MM.1S (cell line): Measurements from ENCODE around the gene TAGLN3.

Experiments
- DNase-seq: peaks from one replicate; pipeline ENCODE4 v3.0.0-alpha.2; 2015
- H2AFZ ChIP-seq: fragments of 300-600 bp; sonication (generic); 2 replicates; pipeline ENCODE4 v1.6.0; 2016; ENCODE audit warnings: antibody characterized with exemption, low read length
- H3F3A ChIP-seq: fragments of 300-600 bp; sonication (generic); 2 replicates; pipeline ENCODE4 v1.6.1; 2016; ENCODE audit warnings: mild to moderate bottlenecking, antibody characterized with exemption, low read length, moderate library complexity, mixed read lengths; ENCODE audit not compliant: insufficient read depth
- H3K27ac ChIP-seq: fragments of 300-600 bp; sonication (generic); 2 replicates; pipeline ENCODE4 v1.5.1; 2016; ENCODE audit warnings: mild to moderate bottlenecking, low read length
- H3K27me3 ChIP-seq: fragments of 300-600 bp; sonication (generic); replicated peaks from 2 replicates; pipeline ENCODE4 v1.6.0; 2016; ENCODE audit warnings: low read length; ENCODE audit not compliant: insufficient read depth
- H3K36me3 ChIP-seq: fragments of 300-600 bp; sonication (generic); replicated peaks from 2 replicates; pipeline ENCODE4 v1.6.1; 2016; ENCODE audit warnings: mild to moderate bottlenecking, low read length, mixed read lengths; ENCODE audit not compliant: insufficient read depth
- H3K4me1 ChIP-seq: fragments of 300-600 bp; sonication (generic); 2 replicates; pipeline ENCODE4 v1.6.1; 2016; ENCODE audit warnings: low read length, mixed read lengths
- H3K4me2 ChIP-seq: fragments of 300-600 bp; sonication (generic); 2 replicates; pipeline ENCODE4 v1.6.0; 2016; ENCODE audit warnings: low read depth, low read length
- H3K4me3 ChIP-seq: fragments of 300-600 bp; sonication (generic); 2 replicates; pipeline ENCODE4 v1.5.1; 2016; ENCODE audit warnings: low read length, mixed read lengths
- H3K79me2 ChIP-seq: fragments of 300-600 bp; sonication (generic); 2 replicates; pipeline ENCODE4 v1.6.1; 2016; ENCODE audit warnings: mixed run types, low read length, mixed read lengths
- H3K9ac ChIP-seq: fragments of 300-600 bp; sonication (generic); 2 replicates; pipeline ENCODE4 v1.6.1; 2016; ENCODE audit warnings: low read length, mixed read lengths
- H3K9me2 ChIP-seq: fragments of 300-600 bp; sonication (generic); replicated peaks from 2 replicates; pipeline ENCODE4 v1.6.1; 2016; ENCODE audit warnings: mild to moderate bottlenecking, low read length, mixed read lengths; ENCODE audit not compliant: insufficient read depth
- H3K9me3 ChIP-seq: fragments of 300-600 bp; sonication (generic); replicated peaks from 2 replicates; pipeline ENCODE4 v1.6.1; 2016; ENCODE audit warnings: mild to moderate bottlenecking, low read length, mixed read lengths; ENCODE audit not compliant: insufficient read depth
- H4K20me1 ChIP-seq: fragments of 300-600 bp; sonication (generic); 2 replicates; pipeline ENCODE4 v1.6.1; 2016; ENCODE audit warnings: mild to moderate bottlenecking, low read length, moderate library complexity, mixed read lengths; ENCODE audit not compliant: insufficient read depth
- EZH2 ChIP-seq: fragments of 300-600 bp; sonication (generic); optimal IDR thresholded peaks from 2 replicates; pipeline ENCODE3; 2017; ENCODE audit warnings: low read depth, mild to moderate bottlenecking, antibody characterized with exemption, low read length, mixed read lengths
- EZH2phosphoT487 ChIP-seq: fragments of 300-600 bp; sonication (generic); IDR thresholded peaks from 2 replicates; pipeline ENCODE4 v1.6.1; 2018; ENCODE audit warnings: antibody characterized with exemption, low read length
- TF ChIP-seq, protein P1 (sequence below): fragments of 300-600 bp; sonication (generic); IDR thresholded peaks from 2 replicates; pipeline ENCODE4 v1.5.1; 2016; ENCODE audit warnings: antibody characterized with exemption, low read length, mixed read lengths

The TAGLN3 gene

DNA sequence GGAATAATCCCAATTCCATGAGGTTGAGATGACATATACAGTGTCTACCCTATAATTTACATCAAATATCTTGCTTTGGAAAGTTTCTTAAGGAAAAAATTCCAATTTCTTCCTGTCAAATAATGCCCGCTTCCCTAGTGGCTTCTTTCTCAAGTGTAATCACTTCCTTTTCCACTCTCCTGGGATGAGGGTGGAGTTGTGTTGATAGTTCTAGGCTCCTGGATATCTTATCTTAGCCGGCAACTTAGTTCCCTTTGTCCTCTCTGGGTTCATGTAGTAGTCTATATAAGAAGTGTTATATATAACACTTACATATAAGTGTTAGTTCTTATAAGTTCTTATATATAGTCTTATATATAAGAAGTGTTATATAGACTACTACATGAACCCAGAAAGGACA is 10.9 kb downstream of the TAGLN3 start:
- TF ChIP-seq EZH2phosphoT487 (no peak), EZH2 (no peak)
- TF ChIP-seq, protein P1, sequence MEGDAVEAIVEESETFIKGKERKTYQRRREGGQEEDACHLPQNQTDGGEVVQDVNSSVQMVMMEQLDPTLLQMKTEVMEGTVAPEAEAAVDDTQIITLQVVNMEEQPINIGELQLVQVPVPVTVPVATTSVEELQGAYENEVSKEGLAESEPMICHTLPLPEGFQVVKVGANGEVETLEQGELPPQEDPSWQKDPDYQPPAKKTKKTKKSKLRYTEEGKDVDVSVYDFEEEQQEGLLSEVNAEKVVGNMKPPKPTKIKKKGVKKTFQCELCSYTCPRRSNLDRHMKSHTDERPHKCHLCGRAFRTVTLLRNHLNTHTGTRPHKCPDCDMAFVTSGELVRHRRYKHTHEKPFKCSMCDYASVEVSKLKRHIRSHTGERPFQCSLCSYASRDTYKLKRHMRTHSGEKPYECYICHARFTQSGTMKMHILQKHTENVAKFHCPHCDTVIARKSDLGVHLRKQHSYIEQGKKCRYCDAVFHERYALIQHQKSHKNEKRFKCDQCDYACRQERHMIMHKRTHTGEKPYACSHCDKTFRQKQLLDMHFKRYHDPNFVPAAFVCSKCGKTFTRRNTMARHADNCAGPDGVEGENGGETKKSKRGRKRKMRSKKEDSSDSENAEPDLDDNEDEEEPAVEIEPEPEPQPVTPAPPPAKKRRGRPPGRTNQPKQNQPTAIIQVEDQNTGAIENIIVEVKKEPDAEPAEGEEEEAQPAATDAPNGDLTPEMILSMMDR, result no peak

GRCh38 chr3:112010636-112011035 is 11.9 kb downstream of the TAGLN3 start:
- peaks cover 5% of the 10 kb centered on the region; the same call in 1 of the 2 replicates for H3K4me1 ChIP-seq
- H3K4me2 ChIP-seq, result no peak overlapping the region
- no peaks in the 10 kb centered on the region for H3K36me3 ChIP-seq
- no peaks in the 10 kb centered on the region for H3F3A ChIP-seq
- DNase-seq, result no peak
- TF ChIP-seq EZH2phosphoT487, result no peak
- TF ChIP-seq, protein P1, result no peak
- no peak for TF ChIP-seq EZH2
- no peak overlapping the region for H3K9ac ChIP-seq
- no peaks in the 10 kb centered on the region for H3K9me3 ChIP-seq
- no peaks in the 10 kb centered on the region for H3K27me3 ChIP-seq
- no peak overlapping the region for H3K27ac ChIP-seq
- H2AFZ ChIP-seq, result no peak overlapping the region
- H3K9me2 ChIP-seq, result no peaks in the 10 kb centered on the region
- H3K79me2 ChIP-seq, result no peaks in the 10 kb centered on the region
- H3K4me3 ChIP-seq, result no peak overlapping the region
- no peaks in the 10 kb centered on the region for H4K20me1 ChIP-seq

More for the DNA sequence above, 10.9 kb downstream of the TAGLN3 start:
- Histone ChIP-seq H4K20me1 (no peaks in the 10 kb centered on the region), H3K27ac (no peak overlapping the region), H3K36me3 (no peaks in the 10 kb centered on the region), H3K27me3 (no peaks in the 10 kb centered on the region), H3K4me1 (peaks cover 5% of the 10 kb centered on the region; the same call in 1 of the 2 replicates), H3K9me2 (no peaks in the 10 kb centered on the region), H3F3A (no peaks in the 10 kb centered on the region), H3K79me2 (no peaks in the 10 kb centered on the region), H2AFZ (no peak overlapping the region), H3K9ac (no peak overlapping the region), H3K4me3 (no peak overlapping the region), H3K9me3 (no peaks in the 10 kb centered on the region), H3K4me2 (no peak overlapping the region)
- no peak for DNase-seq

- Histone ChIP-seq H2AFZ (no peak overlapping the region), H3K36me3 (no peaks in the 10 kb centered on the region), H3K4me2 (no peak overlapping the region), H3K4me1 (peaks cover 5% of the 10 kb centered on the region; the same call in 1 of the 2 replicates), H3K9me2 (no peaks in the 10 kb centered on the region), H4K20me1 (no peaks in the 10 kb centered on the region), H3K27ac (no peak overlapping the region), H3K79me2 (no peaks in the 10 kb centered on the region), H3K4me3 (no peak overlapping the region), H3K27me3 (no peaks in the 10 kb centered on the region), H3F3A (no peaks in the 10 kb centered on the region), H3K9ac (no peak overlapping the region), H3K9me3 (no peaks in the 10 kb centered on the region)
- TF ChIP-seq EZH2 (no peak), EZH2phosphoT487 (no peak)
- TF ChIP-seq, protein P1, result no peak
- no peak for DNase-seq
Measured at GRCh38 chr3:112011376-112011940, 12.7 kb downstream of the TAGLN3 start.
